WERI-Rb-1 (cell line): Measurements from ENCODE around the gene PTPRT.

Experiments
- DNase-seq: peaks from one replicate; pipeline ENCODE4 v3.0.0-alpha.2; 2020
- H3K27ac ChIP-seq: fragments of 250-450 bp; sonication (Bioruptor Pico); 2 replicates; pipeline ENCODE4 v1.5.1; 2020; ENCODE audit warnings: mild to moderate bottlenecking, moderate library complexity
- H3K27me3 ChIP-seq: fragments of 250-450 bp; sonication (Bioruptor Pico); 2 replicates; pipeline ENCODE4 v1.5.1; 2021; ENCODE audit warnings: mild to moderate bottlenecking, low read depth, moderate library complexity; ENCODE audit not compliant: insufficient read depth, severe bottlenecking
- H3K36me3 ChIP-seq: fragments of 250-450 bp; sonication (Bioruptor Pico); 2 replicates; pipeline ENCODE4 v1.5.1; 2020; ENCODE audit warnings: mild to moderate bottlenecking, moderate library complexity
- H3K4me3 ChIP-seq: 2 replicates; pipeline ENCODE4 v1.5.1; 2011; ENCODE audit warnings: low read depth, mild to moderate bottlenecking, control low read depth, low read length
- H3K9me3 ChIP-seq: fragments of 250-450 bp; sonication (Bioruptor Pico); 2 replicates; pipeline ENCODE4 v1.5.1; 2021; ENCODE audit warnings: mild to moderate bottlenecking, moderate library complexity; ENCODE audit not compliant: severe bottlenecking
- TF ChIP-seq, protein P1 (sequence below): IDR thresholded peaks from 2 replicates; pipeline ENCODE4 v1.5.1; 2011; ENCODE audit warnings: low read depth, mild to moderate bottlenecking, control low read depth, inconsistent platforms, low read length

PTPRT gene

DNA sequence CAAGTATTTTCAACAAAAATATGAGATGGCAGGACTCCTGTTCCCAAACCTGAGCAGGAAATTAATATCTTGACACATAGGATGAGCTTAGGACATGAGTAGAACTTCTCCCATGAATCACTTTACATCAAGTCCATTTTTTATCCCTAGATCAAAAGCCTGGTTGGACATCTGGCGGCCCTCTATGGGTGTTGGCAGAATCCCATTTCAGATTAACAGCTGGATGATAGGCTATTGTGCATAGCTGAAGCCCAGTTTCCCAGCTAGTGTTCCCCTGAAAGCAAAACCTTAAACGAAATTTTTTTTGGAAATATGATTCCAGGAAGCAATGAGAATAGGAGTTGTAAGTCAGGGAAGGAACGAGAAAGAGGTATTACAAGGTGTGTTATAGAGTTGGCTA, 1122.1 kb downstream of the PTPRT start:
- Histone ChIP-seq H3K27ac (no peak overlapping the region), H3K27me3 (no peaks in the 10 kb centered on the region), H3K4me3 (no peak overlapping the region), H3K9me3 (no peaks in the 10 kb centered on the region), H3K36me3 (no peaks in the 10 kb centered on the region)
- TF ChIP-seq, protein P1, sequence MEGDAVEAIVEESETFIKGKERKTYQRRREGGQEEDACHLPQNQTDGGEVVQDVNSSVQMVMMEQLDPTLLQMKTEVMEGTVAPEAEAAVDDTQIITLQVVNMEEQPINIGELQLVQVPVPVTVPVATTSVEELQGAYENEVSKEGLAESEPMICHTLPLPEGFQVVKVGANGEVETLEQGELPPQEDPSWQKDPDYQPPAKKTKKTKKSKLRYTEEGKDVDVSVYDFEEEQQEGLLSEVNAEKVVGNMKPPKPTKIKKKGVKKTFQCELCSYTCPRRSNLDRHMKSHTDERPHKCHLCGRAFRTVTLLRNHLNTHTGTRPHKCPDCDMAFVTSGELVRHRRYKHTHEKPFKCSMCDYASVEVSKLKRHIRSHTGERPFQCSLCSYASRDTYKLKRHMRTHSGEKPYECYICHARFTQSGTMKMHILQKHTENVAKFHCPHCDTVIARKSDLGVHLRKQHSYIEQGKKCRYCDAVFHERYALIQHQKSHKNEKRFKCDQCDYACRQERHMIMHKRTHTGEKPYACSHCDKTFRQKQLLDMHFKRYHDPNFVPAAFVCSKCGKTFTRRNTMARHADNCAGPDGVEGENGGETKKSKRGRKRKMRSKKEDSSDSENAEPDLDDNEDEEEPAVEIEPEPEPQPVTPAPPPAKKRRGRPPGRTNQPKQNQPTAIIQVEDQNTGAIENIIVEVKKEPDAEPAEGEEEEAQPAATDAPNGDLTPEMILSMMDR, result no peak
- no peak for DNase-seq

DNA sequence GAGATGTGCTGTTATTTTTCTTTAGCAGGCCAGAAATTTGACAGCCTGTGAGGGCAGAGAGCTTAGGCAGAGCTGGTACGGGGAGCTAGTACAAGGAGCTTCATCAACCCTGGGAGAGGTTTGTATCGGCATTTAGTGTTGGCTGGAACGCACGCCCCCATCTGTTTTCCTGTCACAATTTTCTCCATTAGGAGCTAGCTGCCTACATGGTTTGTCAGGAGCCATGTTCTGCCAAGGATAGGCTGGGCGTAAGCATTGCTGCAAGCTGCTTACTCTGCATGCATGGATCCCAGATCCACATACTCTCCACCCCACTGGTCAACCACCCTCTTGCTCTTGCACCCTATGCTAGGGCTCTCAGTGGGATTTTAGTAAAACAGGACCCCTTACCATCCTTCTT, 1122.5 kb downstream of the PTPRT start:
- no peak overlapping the region for H3K27ac ChIP-seq
- no peaks in the 10 kb centered on the region for H3K36me3 ChIP-seq
- no peak for DNase-seq
- TF ChIP-seq, protein P1, result no peak
- no peaks in the 10 kb centered on the region for H3K27me3 ChIP-seq
- H3K9me3 ChIP-seq, result no peaks in the 10 kb centered on the region
- no peak overlapping the region for H3K4me3 ChIP-seq

DNA sequence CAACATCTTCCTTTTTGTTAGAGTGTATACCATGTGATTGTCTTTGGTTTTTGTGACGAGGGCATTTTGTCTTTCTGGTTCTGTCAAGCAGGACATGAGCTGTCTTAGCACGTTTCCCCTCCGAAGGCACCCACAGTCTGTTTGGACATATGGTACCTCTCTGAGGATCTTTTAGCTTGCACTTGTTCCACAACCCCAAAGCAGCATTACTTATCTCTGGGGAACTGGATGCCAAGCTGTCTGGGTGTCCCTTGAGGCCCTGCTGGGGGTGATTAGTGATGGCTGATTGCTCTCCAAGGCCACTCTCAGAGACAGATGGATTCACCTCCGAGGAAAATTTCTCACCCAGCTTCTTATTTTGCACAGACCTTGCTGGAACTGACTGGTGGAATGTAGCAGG, 1126.6 kb downstream of the PTPRT start:
- Histone ChIP-seq H3K27ac (peak overlapping the region; percentile 75), H3K9me3 (no peaks in the 10 kb centered on the region), H3K36me3 (no peaks in the 10 kb centered on the region), H3K4me3 (peak overlapping the region; percentile 37), H3K27me3 (no peaks in the 10 kb centered on the region)
- DNase-seq, result peak; percentile 93
- TF ChIP-seq, protein P1, result no peak

DNA sequence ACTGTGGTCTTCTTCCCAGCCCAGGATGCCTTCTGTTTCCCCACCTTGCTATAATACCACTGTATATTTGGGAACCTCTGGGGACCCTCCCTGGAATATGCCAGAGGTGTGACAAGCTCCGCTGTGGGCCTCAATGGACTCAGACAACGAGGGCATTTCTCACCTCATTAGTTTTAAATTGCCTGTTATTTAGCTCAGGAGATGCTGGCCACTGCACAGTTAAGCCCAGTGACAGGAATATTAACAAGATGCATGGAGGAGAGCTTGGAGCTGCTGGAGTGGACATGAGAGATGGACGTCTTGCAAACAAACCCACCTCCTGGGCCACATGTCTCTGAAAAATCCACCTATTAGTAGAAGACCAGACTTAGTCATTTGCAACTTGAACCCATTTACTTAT, 1136.4 kb downstream of the PTPRT start:
- H3K27me3 ChIP-seq, result no peaks in the 10 kb centered on the region
- H3K9me3 ChIP-seq, result no peaks in the 10 kb centered on the region
- H3K27ac ChIP-seq, result no peak overlapping the region
- H3K36me3 ChIP-seq, result no peaks in the 10 kb centered on the region
- H3K4me3 ChIP-seq, result no peak overlapping the region
- TF ChIP-seq, protein P1, result no peak
- no peak for DNase-seq

DNA sequence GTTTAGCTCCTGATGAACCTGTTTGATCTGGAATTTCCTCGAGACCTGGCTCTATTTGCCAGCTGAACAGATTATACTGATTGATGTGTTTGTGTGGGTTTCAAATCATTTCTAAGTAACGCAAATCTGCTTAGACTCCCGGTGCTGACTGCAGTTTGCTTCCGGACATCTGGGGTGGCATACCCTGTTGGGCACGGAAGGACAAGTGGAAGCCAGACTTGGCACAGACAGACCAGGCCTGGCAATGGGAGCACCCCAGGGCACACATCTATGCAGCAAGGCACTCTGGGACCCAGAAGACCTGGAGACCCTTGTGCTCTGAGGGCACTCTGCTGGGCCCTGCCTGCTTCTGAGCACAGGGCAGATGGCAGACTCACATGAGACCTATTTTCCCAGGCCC, 1137.8 kb downstream of the PTPRT start:
- Histone ChIP-seq H3K4me3 (no peak overlapping the region), H3K27ac (peak overlapping the region; percentile 47), H3K36me3 (no peaks in the 10 kb centered on the region), H3K27me3 (no peaks in the 10 kb centered on the region), H3K9me3 (no peaks in the 10 kb centered on the region)
- TF ChIP-seq, protein P1, result no peak
- DNase-seq, result peak; percentile 52

DNA sequence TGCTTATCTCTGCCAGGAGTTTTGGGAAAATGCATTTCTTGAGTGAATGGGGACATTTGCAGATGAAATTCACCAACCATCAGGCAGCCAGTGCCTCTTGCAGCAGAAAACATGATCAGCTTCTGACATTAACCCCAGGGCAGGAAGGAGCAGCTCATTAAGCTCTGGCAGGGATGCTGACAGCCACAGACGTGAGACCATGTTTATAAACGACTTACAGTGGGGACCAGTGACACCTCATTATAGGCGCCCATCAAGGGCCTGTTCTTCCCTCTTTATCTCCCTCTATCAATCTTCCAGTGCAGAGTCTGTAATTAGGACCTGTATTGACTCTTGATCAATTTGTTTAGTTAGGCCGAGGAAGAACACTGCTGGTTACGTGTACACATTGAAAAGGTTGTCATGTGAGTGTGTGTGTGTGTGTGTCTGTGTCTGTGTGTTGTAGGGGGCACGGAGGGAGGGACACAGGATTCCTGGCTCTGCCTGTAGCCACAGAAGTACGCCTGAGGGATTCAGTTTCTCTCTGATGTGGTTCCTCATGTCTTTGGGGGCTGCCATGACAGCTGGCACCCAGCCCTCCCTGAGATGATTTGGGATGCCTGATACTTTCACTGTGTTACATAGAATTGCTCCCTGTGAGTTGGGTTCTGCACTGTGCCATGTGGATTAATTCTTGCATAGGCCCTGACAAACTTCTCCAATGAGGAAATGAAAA, 1143.2 kb downstream of the PTPRT start:
- Histone ChIP-seq H3K4me3 (no peak overlapping the region), H3K27ac (no peak overlapping the region), H3K36me3 (no peaks in the 10 kb centered on the region), H3K9me3 (no peaks in the 10 kb centered on the region), H3K27me3 (no peaks in the 10 kb centered on the region)
- DNase-seq, result no peak
- TF ChIP-seq, protein P1, result no peak
